ENCODE measurements around the gene TAGLN3. TPM values are rescaled to one million over a fixed set of nuclear protein-coding genes. Genes with fewer than 3 reads are reported as not detected.

TAGLN3 gene
- total RNA-seq, 1 experiment from 2014 or later = not detected

DNA sequence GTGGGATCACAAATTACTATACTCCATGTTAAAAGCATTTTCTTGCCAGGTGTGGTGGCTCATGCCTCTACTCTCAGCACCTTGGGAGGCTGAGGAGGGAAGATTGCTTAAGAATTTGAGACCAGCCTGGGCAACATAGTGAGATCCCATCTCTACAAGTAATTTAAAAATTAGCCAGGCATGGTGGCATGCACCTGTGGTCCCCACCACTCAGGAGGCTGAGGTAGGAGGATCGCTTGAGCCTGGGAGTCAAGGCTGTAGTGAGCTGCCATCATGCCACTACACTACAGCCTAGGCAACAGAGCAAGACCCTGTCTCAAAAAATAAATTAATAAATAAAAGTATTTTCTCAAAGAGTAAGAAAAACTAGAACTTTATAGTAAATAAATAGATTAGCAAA, 42.8 kb upstream of the TAGLN3 start:
- no peak for DNase-seq (ENCODE audit: low read depth, low spot score)

DNA sequence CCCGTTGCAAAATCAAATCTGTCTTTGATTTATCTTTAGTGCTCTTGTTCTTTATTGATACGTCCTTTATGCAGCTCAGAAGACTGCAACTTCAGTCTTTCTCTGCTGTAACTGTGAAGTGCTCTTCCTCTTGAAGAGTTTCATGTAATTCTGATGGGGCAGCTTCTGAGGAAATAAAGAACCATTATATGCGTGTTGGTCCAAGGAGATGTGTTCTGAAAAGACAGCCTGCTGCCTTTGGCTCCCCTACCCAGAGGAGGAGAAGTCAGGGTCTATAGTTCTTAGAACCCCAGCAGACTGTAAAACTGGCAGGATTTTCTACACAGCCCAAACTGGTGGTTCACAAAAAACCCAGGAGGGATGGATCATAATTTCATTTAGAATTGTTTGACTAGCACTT, 42.3 kb upstream of the TAGLN3 start:
- Histone ChIP-seq H3K36me3 (ENCODE audit: control insufficient read depth, insufficient read depth, low read length) (no peaks in the 10 kb centered on the region), H3K4me1 (ENCODE audit: control insufficient read depth, insufficient read depth, low read length) (no peaks in the 10 kb centered on the region), H3K27ac (ENCODE audit: low read length) (no peak overlapping the region), H3K9me3 (ENCODE audit: control insufficient read depth, insufficient read depth, low read depth, low read length) (no peaks in the 10 kb centered on the region), H3K4me3 (ENCODE audit: low read depth in 2 of 2, low read length in 2 of 2) (no peak overlapping the region), H3K27me3 (ENCODE audit: control insufficient read depth, insufficient read depth, low read length) (no peaks in the 10 kb centered on the region)
- ATAC-seq (no peak), DNase-seq (ENCODE audit: low read depth, low spot score) (no peak)
- ChIA-PET CTCF (no interaction called here), POLR2A (no interaction called here)
- no TSS peak for BruUV-seq (replicated peaks)
- TF ChIP-seq POLR2AphosphoS5 (IDR thresholded peaks at IDR 0.05; ENCODE audit: low read depth, low read length) (no peak), SIN3A (IDR thresholded peaks at IDR 0.05; ENCODE audit: borderline replicate concordance, insufficient read depth, low read depth, low read length) (no peak), TCF7L2 (IDR thresholded peaks at IDR 0.05; ENCODE audit: low read depth, low read length) (no peak)
- TF ChIP-seq, protein P1, sequence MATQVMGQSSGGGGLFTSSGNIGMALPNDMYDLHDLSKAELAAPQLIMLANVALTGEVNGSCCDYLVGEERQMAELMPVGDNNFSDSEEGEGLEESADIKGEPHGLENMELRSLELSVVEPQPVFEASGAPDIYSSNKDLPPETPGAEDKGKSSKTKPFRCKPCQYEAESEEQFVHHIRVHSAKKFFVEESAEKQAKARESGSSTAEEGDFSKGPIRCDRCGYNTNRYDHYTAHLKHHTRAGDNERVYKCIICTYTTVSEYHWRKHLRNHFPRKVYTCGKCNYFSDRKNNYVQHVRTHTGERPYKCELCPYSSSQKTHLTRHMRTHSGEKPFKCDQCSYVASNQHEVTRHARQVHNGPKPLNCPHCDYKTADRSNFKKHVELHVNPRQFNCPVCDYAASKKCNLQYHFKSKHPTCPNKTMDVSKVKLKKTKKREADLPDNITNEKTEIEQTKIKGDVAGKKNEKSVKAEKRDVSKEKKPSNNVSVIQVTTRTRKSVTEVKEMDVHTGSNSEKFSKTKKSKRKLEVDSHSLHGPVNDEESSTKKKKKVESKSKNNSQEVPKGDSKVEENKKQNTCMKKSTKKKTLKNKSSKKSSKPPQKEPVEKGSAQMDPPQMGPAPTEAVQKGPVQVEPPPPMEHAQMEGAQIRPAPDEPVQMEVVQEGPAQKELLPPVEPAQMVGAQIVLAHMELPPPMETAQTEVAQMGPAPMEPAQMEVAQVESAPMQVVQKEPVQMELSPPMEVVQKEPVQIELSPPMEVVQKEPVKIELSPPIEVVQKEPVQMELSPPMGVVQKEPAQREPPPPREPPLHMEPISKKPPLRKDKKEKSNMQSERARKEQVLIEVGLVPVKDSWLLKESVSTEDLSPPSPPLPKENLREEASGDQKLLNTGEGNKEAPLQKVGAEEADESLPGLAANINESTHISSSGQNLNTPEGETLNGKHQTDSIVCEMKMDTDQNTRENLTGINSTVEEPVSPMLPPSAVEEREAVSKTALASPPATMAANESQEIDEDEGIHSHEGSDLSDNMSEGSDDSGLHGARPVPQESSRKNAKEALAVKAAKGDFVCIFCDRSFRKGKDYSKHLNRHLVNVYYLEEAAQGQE (IDR thresholded peaks at IDR 0.05; ENCODE audit: insufficient read depth in 1 of 2, low read depth in 2 of 2, low read length in 1 of 2) = no peak
- TF ChIP-seq, protein P2, sequence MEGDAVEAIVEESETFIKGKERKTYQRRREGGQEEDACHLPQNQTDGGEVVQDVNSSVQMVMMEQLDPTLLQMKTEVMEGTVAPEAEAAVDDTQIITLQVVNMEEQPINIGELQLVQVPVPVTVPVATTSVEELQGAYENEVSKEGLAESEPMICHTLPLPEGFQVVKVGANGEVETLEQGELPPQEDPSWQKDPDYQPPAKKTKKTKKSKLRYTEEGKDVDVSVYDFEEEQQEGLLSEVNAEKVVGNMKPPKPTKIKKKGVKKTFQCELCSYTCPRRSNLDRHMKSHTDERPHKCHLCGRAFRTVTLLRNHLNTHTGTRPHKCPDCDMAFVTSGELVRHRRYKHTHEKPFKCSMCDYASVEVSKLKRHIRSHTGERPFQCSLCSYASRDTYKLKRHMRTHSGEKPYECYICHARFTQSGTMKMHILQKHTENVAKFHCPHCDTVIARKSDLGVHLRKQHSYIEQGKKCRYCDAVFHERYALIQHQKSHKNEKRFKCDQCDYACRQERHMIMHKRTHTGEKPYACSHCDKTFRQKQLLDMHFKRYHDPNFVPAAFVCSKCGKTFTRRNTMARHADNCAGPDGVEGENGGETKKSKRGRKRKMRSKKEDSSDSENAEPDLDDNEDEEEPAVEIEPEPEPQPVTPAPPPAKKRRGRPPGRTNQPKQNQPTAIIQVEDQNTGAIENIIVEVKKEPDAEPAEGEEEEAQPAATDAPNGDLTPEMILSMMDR (IDR thresholded peaks at IDR 0.05) = no peak
- intact Hi-C loops (cut with micrococcal nuclease; ENCODE audit: unreplicated experiment) = no loop called here
- in situ Hi-C loops (cut with HindIII; ENCODE audit: low pct_unique_long_range_greater_than_20kb, low sequenced_read_pairs) = no loop called here

More for the DNA sequence above, 42.8 kb upstream of the TAGLN3 start:
- ChIA-PET POLR2A (no interaction called here), CTCF (no interaction called here)
- Histone ChIP-seq H3K27me3 (ENCODE audit: control insufficient read depth, insufficient read depth, low read length) (no peaks in the 10 kb centered on the region), H3K36me3 (ENCODE audit: control insufficient read depth, insufficient read depth, low read length) (no peaks in the 10 kb centered on the region), H3K4me3 (ENCODE audit: low read depth in 2 of 2, low read length in 2 of 2) (no peak overlapping the region), H3K9me3 (ENCODE audit: control insufficient read depth, insufficient read depth, low read depth, low read length) (no peaks in the 10 kb centered on the region), H3K4me1 (ENCODE audit: control insufficient read depth, insufficient read depth, low read length) (no peaks in the 10 kb centered on the region), H3K27ac (ENCODE audit: low read length) (no peak overlapping the region)
- TF ChIP-seq, protein P2 (IDR thresholded peaks at IDR 0.05) = no peak
- TF ChIP-seq POLR2AphosphoS5 (IDR thresholded peaks at IDR 0.05; ENCODE audit: low read depth, low read length) = no peak
- in situ Hi-C loops (cut with HindIII; ENCODE audit: low pct_unique_long_range_greater_than_20kb, low sequenced_read_pairs) (no loop called here), intact Hi-C loops (cut with micrococcal nuclease; ENCODE audit: unreplicated experiment) (no loop called here)
- BruUV-seq (replicated peaks) = no TSS peak
- no peak for ATAC-seq
